GM23338 (cell line): ENCODE results near the gene MUC16. TPM values are rescaled to one million over a fixed set of nuclear protein-coding genes. Genes with fewer than 3 reads are reported as not detected.
A peak's percentile ranks its signal among the peaks of the same experiment; 100 is the strongest.

ENCODE experiments used
- ATAC-seq: fragments of 200-7000 bp; cut with Tn5 transposase; 3 replicates; pipeline ENCODE4 v1.9.1; 2020
- DNase-seq: peaks from one replicate; pipeline ENCODE4 v3.0.0-alpha.2; 2015; ENCODE audit warnings: low spot score
- H2AFZ ChIP-seq: fragments of 200-600 bp; sonication (generic); 2 replicates; pipeline ENCODE4 v1.8.0; 2016; ENCODE audit warnings: antibody characterized with exemption, mild to moderate bottlenecking, moderate library complexity
- H3F3A ChIP-seq: fragments of 200-600 bp; sonication (generic); replicated peaks from 2 replicates; pipeline ENCODE4 v1.8.0; 2017; ENCODE audit warnings: antibody characterized with exemption, mixed run types, low read depth
- H3K27ac ChIP-seq: fragments of 200-600 bp; sonication (generic); 2 replicates; pipeline ENCODE4 v1.6.1; 2016; ENCODE audit warnings: low read depth
- H3K27me3 ChIP-seq: fragments of 200-600 bp; sonication (generic); 2 replicates; pipeline ENCODE4 v1.8.0; 2016; ENCODE audit warnings: mild to moderate bottlenecking, mixed run types, moderate library complexity; ENCODE audit not compliant: insufficient read depth
- H3K36me3 ChIP-seq: fragments of 200-600 bp; sonication (generic); 2 replicates; pipeline ENCODE4 v1.8.0; 2016; ENCODE audit warnings: mild to moderate bottlenecking; ENCODE audit not compliant: insufficient read depth
- H3K4me1 ChIP-seq: fragments of 200-600 bp; sonication (generic); 2 replicates; pipeline ENCODE4 v1.8.0; 2016; ENCODE audit warnings: mild to moderate bottlenecking, moderate library complexity; ENCODE audit not compliant: insufficient read depth
- H3K4me2 ChIP-seq: fragments of 200-600 bp; sonication (generic); 2 replicates; pipeline ENCODE4 v1.7.1; 2017; ENCODE audit warnings: mixed run types
- H3K4me3 ChIP-seq: fragments of 200-600 bp; sonication (generic); 2 replicates; pipeline ENCODE4 v1.6.1; 2016; ENCODE audit warnings: mixed run types
- H3K79me2 ChIP-seq: fragments of 200-600 bp; sonication (generic); replicated peaks from 2 replicates; pipeline ENCODE4 v1.8.0; 2017; ENCODE audit warnings: mild to moderate bottlenecking; ENCODE audit not compliant: insufficient read depth
- H3K9me2 ChIP-seq: fragments of 200-600 bp; sonication (generic); 2 replicates; pipeline ENCODE4 v1.8.0; 2017; ENCODE audit not compliant: insufficient read depth
- H4K20me1 ChIP-seq: fragments of 200-600 bp; sonication (generic); replicated peaks from 2 replicates; pipeline ENCODE4 v1.8.0; 2017; ENCODE audit warnings: mild to moderate bottlenecking; ENCODE audit not compliant: insufficient read depth
- H3K27ac Mint-ChIP-seq: 2 replicates; pipeline ENCODE4 v1.8.0; 2020; ENCODE audit warnings: inconsistent platforms, mild to moderate bottlenecking, moderate library complexity, mixed read lengths
- H3K27me3 Mint-ChIP-seq: 3 replicates; pipeline ENCODE4 v1.8.0; 2022; ENCODE audit warnings: low read depth, mild to moderate bottlenecking, moderate library complexity, mixed read lengths, inconsistent platforms; ENCODE audit not compliant: insufficient read depth, poor library complexity
- H3K36me3 Mint-ChIP-seq: 3 replicates; pipeline ENCODE4 v1.8.0; 2021; ENCODE audit warnings: low read depth, mild to moderate bottlenecking, inconsistent platforms, moderate library complexity, mixed read lengths
- H3K4me1 Mint-ChIP-seq: 3 replicates; pipeline ENCODE4 v1.8.0; 2020; ENCODE audit warnings: mild to moderate bottlenecking, inconsistent platforms, mixed read lengths
- H3K4me3 Mint-ChIP-seq: 3 replicates; pipeline ENCODE4 v1.8.0; 2021; ENCODE audit warnings: moderate library complexity, mild to moderate bottlenecking, inconsistent platforms, mixed read lengths
- H3K9me3 Mint-ChIP-seq: 3 replicates; pipeline ENCODE4 v1.8.0; 2020; ENCODE audit warnings: moderate library complexity, mild to moderate bottlenecking, inconsistent platforms, mixed read lengths
- CREB1 ChIP-seq: fragments of 250-450 bp; sonication (Bioruptor Pico); IDR thresholded peaks from 2 replicates; pipeline ENCODE4 v1.5.0; 2020; ENCODE audit warnings: low read depth, mild to moderate bottlenecking, moderate library complexity
- CTCF ChIP-seq, 2 experiments: fragments of 200-600 bp in 1 of 2; sonication (generic) in 1 of 2; conservative IDR thresholded peaks; 2 replicates each; pipeline versions ENCODE4 v1.5.1 to v1.6.1; 2016 to 2017; ENCODE audit warnings: antibody characterized with exemption in 2 of 2, low read depth in 2 of 2, mild to moderate bottlenecking in 2 of 2, moderate library complexity in 1 of 2
- EZH2 ChIP-seq: fragments of 200-600 bp; sonication (generic); IDR thresholded peaks from one replicate; pipeline ENCODE4 v1.8.0; 2017; ENCODE audit warnings: antibody characterized with exemption, mild to moderate bottlenecking, low read depth; ENCODE audit not compliant: unreplicated experiment
- REST ChIP-seq: IDR thresholded peaks from one replicate; pipeline ENCODE4 v1.6.1; 2018; ENCODE audit warnings: antibody characterized with exemption; ENCODE audit not compliant: unreplicated experiment
- ZNF462 ChIP-seq: fragments of 250-450 bp; sonication (Bioruptor Pico); IDR thresholded peaks from 2 replicates; pipeline ENCODE4 v1.5.0; 2020; ENCODE audit warnings: mild to moderate bottlenecking, moderate library complexity
- polyA plus RNA-seq: library from polyadenylated mRNA; unstranded; fragments of >200 nt; fragmentation: Nextera tagmentation; extraction: Ambion mirVana; gene quantifications from 2 replicates; pipeline ENCODE4 v1.2.1, GENCODE V29; 2016
- total RNA-seq: library from RNA; depleted of rRNA; stranded (reverse); fragments of >200 nt; shearing (Covaris generic); gene quantifications from 2 replicates; pipeline ENCODE4 v1.2.3, GENCODE V29; 2014

MUC16 gene
- total and polyA plus RNA-seq, 2 experiments from 2014 or later = 0.06 to 0.42 TPM

GRCh38 chr19:8973501-8974091 lies 36.6 kb downstream of the MUC16 start:
- Histone ChIP-seq H3K27ac (no peak overlapping the region), H3K36me3 (no peaks in the 10 kb centered on the region), H3K27me3 (no peaks in the 10 kb centered on the region), H3K79me2 (no peaks in the 10 kb centered on the region), H4K20me1 (no peaks in the 10 kb centered on the region), H3K9me2 (no peaks in the 10 kb centered on the region), H3K4me3 (no peak overlapping the region), H2AFZ (no peak overlapping the region), H3F3A (no peaks in the 10 kb centered on the region), H3K4me2 (no peak overlapping the region), H3K4me1 (no peaks in the 10 kb centered on the region)
- Mint-ChIP-seq H3K9me3 (peaks cover 23% of the 10 kb centered on the region), H3K36me3 (peaks cover 24% of the 10 kb centered on the region), H3K27me3 (peaks cover 2% of the 10 kb centered on the region), H3K4me3 (no peak overlapping the region), H3K27ac (no peak overlapping the region), H3K4me1 (no peaks in the 10 kb centered on the region)
- TF ChIP-seq REST (peak; percentile 63), CTCF (conservative IDR thresholded peaks at IDR 0.05; ENCODE audit: low read depth in 2 of 2) (no peak)
- DNase-seq (peak; percentile 17), ATAC-seq (no peak)

GRCh38 chr19:8965887-8966286 lies 44.3 kb downstream of the MUC16 start:
- Histone ChIP-seq H3K9me2 (no peaks in the 10 kb centered on the region), H3K4me3 (no peak overlapping the region), H3F3A (no peaks in the 10 kb centered on the region), H3K27ac (no peak overlapping the region), H4K20me1 (no peaks in the 10 kb centered on the region), H2AFZ (no peak overlapping the region), H3K27me3 (no peaks in the 10 kb centered on the region), H3K4me2 (no peak overlapping the region), H3K4me1 (no peaks in the 10 kb centered on the region), H3K79me2 (no peaks in the 10 kb centered on the region), H3K36me3 (no peaks in the 10 kb centered on the region)
- Mint-ChIP-seq H3K4me3 (no peak overlapping the region), H3K27me3 (peaks cover 1% of the 10 kb centered on the region), H3K4me1 (no peaks in the 10 kb centered on the region), H3K27ac (no peak overlapping the region), H3K9me3 (peaks cover 23% of the 10 kb centered on the region), H3K36me3 (peaks cover 35% of the 10 kb centered on the region)
- no peak for DNase-seq
- no peak for ATAC-seq
- TF ChIP-seq ZNF462 (CRISPR knock-in tag) (no peak), EZH2 (no peak), CREB1 (CRISPR knock-in tag) (no peak), REST (peak; percentile 36)
